HG03175 (cell line): ENCODE data around the gene CS.
"Not testable (repeated sequence)": the region's sequence is repeated elsewhere in the genome, so short reads cannot be mapped to it uniquely, and the experiment has no call there.

Experiments used
- ATAC-seq: cut with Tn5 transposase; IDR thresholded peaks from one replicate; pipeline ENCODE4 v1.9.1; 2021; ENCODE audit warnings: mild to moderate bottlenecking, moderate library complexity; ENCODE audit not compliant: unreplicated experiment

Gene CS

GRCh38 chr12:56299853-56300643, at the start of gene CS:
Gene CS, minus strand, starts transcription at chr12:56300330. Its CDS starts 129 bp downstream, at chr12:56300201.
- peak; percentile 95 for ATAC-seq

GRCh38 chr12:56348776-56349175, 48.6 kb upstream of the CS start:
- ATAC-seq, result no peak

GRCh38 chr12:56347255-56347654, 47.1 kb upstream of the CS start:
- ATAC-seq, result not testable (repeated sequence)

GRCh38 chr12:56346675-56347074, 46.5 kb upstream of the CS start:
- ATAC-seq, result no peak

- ATAC-seq, result not testable (repeated sequence)
These were observed 42.2 kb upstream of the CS start for GRCh38 chr12:56342290-56342689.

- no peak for ATAC-seq
These were observed 41.5 kb upstream of the CS start for GRCh38 chr12:56341616-56342015.

- no peak for ATAC-seq
These were observed 39.0 kb upstream of the CS start for GRCh38 chr12:56339158-56339422.

- ATAC-seq, result no peak
These were observed 38.4 kb upstream of the CS start, which contains the start of gene IL23A for GRCh38 chr12:56338308-56339157. Gene IL23A, plus strand, starts transcription at chr12:56338884. Its CDS starts 161 bp downstream, at chr12:56339045.

GRCh38 chr12:56337753-56338251, 37.7 kb upstream of the CS start:
- ATAC-seq, result no peak

GRCh38 chr12:56336361-56337167, 36.4 kb upstream of the CS start:
- no peak for ATAC-seq

GRCh38 chr12:56335527-56335926, 35.4 kb upstream of the CS start:
- not testable (repeated sequence) for ATAC-seq

- no peak for ATAC-seq
These were observed 34.3 kb upstream of the CS start for GRCh38 chr12:56334490-56334793.

- peak; percentile 95 for ATAC-seq
These were observed 33.8 kb upstream of the CS start, which contains the start of gene PAN2 for GRCh38 chr12:56333679-56334489. Gene PAN2, minus strand, starts transcription at chr12:56334000. Its CDS starts 906 bp downstream, at chr12:56333094.

- no peak for ATAC-seq
These were observed 33.1 kb upstream of the CS start for GRCh38 chr12:56333197-56333678.

- ATAC-seq, result no peak
These were observed 32.5 kb upstream of the CS start for GRCh38 chr12:56332512-56333196.

GRCh38 chr12:56330936-56331490, 30.9 kb upstream of the CS start:
- no peak for ATAC-seq

- ATAC-seq, result no peak
These were observed 26.4 kb upstream of the CS start for GRCh38 chr12:56326533-56326932.

GRCh38 chr12:56326126-56326525, 26.0 kb upstream of the CS start:
- ATAC-seq, result no peak

- no peak for ATAC-seq
These were observed 24.1 kb upstream of the CS start for GRCh38 chr12:56324206-56324605.
